DND-41 (cell line): ENCODE data around the gene TESMIN.

ENCODE experiments used
- ATAC-seq: fragments of 200-7000 bp; cut with Tn5 transposase; 3 replicates; pipeline ENCODE4 v1.9.1; 2021; ENCODE audit warnings: low read depth; ENCODE audit not compliant: insufficient read depth
- DNase-seq: peaks from one replicate; pipeline ENCODE4 v3.0.0-alpha.2; 2020
- H2AFZ ChIP-seq: 2 replicates; pipeline ENCODE4 v1.6.0; 2012; ENCODE audit warnings: low read depth, low read length
- H3K27ac ChIP-seq: 2 replicates; pipeline ENCODE4 v1.5.1; 2012; ENCODE audit warnings: low read length, inconsistent platforms
- H3K27me3 ChIP-seq: fragments of 200-600 bp; sonication (generic); 2 replicates; pipeline ENCODE4 v1.6.0; 2012; ENCODE audit warnings: low read length, mild to moderate bottlenecking, inconsistent platforms; ENCODE audit not compliant: insufficient read depth, poor library complexity
- H3K36me3 ChIP-seq: 2 replicates; pipeline ENCODE4 v1.5.1; 2012; ENCODE audit warnings: low read length, inconsistent platforms; ENCODE audit not compliant: insufficient read depth
- H3K4me1 ChIP-seq: 2 replicates; pipeline ENCODE4 v1.5.1; 2012; ENCODE audit warnings: mild to moderate bottlenecking, low read length; ENCODE audit not compliant: insufficient read depth
- H3K4me2 ChIP-seq: 2 replicates; pipeline ENCODE4 v1.6.0; 2012; ENCODE audit warnings: mild to moderate bottlenecking, moderate library complexity, low read length, inconsistent platforms; ENCODE audit not compliant: insufficient read depth
- H3K4me3 ChIP-seq, 2 experiments: fragments of 200-600 bp in 1 of 2; shearing (Covaris generic) in 1 of 2; 2 replicates each; pipeline ENCODE4 v1.5.1; 2012 to 2016; ENCODE audit warnings: inconsistent platforms in 2 of 2, low read length in 2 of 2, mild to moderate bottlenecking in 2 of 2, low read depth in 1 of 2, moderate library complexity in 1 of 2
- H3K79me2 ChIP-seq: 2 replicates; pipeline ENCODE4 v1.6.0; 2012; ENCODE audit warnings: low read length, inconsistent platforms; ENCODE audit not compliant: insufficient read depth
- H3K9ac ChIP-seq: 2 replicates; pipeline ENCODE4 v1.6.0; 2012; ENCODE audit warnings: low read depth, mild to moderate bottlenecking, inconsistent platforms, low read length, moderate library complexity
- H3K9me3 ChIP-seq: 2 replicates; pipeline ENCODE4 v1.5.1; 2012; ENCODE audit warnings: low read length, moderate library complexity, mild to moderate bottlenecking, inconsistent platforms; ENCODE audit not compliant: insufficient read depth, severe bottlenecking
- H4K20me1 ChIP-seq: 2 replicates; pipeline ENCODE4 v1.6.0; 2012; ENCODE audit warnings: low read length; ENCODE audit not compliant: insufficient read depth
- CTCF ChIP-seq: IDR thresholded peaks from 2 replicates; pipeline ENCODE4 v1.5.1; 2012; ENCODE audit warnings: borderline replicate concordance, low read length, moderate library complexity, mild to moderate bottlenecking; ENCODE audit not compliant: poor library complexity, severe bottlenecking; ENCODE audit errors: extremely low read depth
- EZH2 ChIP-seq: IDR thresholded peaks from 3 replicates; pipeline ENCODE4 v1.6.1; 2012; ENCODE audit warnings: borderline replicate concordance, low read depth, mild to moderate bottlenecking, moderate library complexity, low read length, inconsistent platforms; ENCODE audit not compliant: severe bottlenecking

The TESMIN gene

GRCh38 chr11:68684385-68685356 is 66.6 kb downstream of the TESMIN start, which contains the start of gene GAL:
Gene GAL (plus strand): TSS chr11:68684544. CDS start chr11:68684924, 380 bp downstream.
- Histone ChIP-seq H3K9me3 (no peaks in the 10 kb centered on the region), H3K27ac (no peak within 1 kb of the TSS), H3K4me1 (peaks cover 1% of the 10 kb centered on the region; the same call in 1 of the 2 replicates), H3K79me2 (no peaks in the 10 kb centered on the region), H3K4me3 (no peak within 1 kb of the TSS), H3K4me2 (no peak within 1 kb of the TSS), H3K36me3 (no peaks in the 10 kb centered on the region), H4K20me1 (peaks cover 9% of the 10 kb centered on the region; the same call in 1 of the 2 replicates), H2AFZ (no peak within 1 kb of the TSS), H3K9ac (no peak within 1 kb of the TSS), H3K27me3 (peaks cover 7% of the 10 kb centered on the region)
- no peak for ATAC-seq
- no peak for DNase-seq
- TF ChIP-seq EZH2: no peak

DNA sequence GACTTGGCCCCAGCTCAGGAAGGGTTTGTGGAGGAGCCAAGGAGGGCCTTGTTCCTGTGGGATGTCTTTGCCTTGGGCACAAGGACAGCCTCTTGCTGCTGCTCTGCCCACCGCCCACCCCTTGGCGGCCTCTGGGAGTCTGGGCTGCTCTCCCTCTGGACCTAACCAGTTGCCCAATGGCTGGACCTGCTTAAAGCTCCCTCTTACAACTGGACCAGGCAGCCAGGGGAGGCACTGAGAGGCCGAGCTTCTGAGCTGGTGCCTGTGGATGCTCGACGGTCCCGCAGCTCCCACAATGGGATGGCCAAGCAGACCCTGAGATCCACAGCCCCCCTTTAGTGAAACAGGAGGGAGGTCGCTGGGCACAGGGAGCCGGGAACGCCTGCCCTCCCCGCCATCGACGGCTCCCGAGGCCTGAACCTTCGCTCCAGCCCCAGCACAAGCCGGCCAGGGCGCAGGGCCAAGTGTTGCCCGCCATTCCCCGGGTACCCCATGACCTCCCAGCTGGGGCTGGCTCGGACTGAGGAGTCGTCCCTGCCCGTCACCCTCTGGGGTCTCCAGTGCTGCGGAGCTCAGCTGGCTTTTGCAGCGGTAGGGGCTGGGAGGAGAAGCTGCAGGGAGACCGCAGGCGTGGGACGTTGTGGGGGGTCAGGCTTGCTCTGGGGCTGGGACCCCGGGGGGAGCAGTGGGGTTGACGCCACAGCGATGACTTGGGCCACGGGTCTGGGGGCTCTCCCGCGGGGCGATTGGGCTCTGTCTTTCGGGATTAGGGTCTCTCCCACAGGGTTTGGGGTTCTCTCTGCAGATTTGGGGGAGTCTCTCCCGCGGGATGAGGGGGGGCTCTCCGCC is 67.6 kb downstream of the TESMIN start:
- no peak overlapping the region for H3K9ac ChIP-seq
- ATAC-seq (no peak), DNase-seq (no peak)
- TF ChIP-seq EZH2 (no peak), CTCF (no peak)
- no peak overlapping the region for H3K4me2 ChIP-seq
- H3K4me1 ChIP-seq: no peaks in the 10 kb centered on the region
- peaks cover 9% of the 10 kb centered on the region; the same call in 1 of the 2 replicates for H4K20me1 ChIP-seq
- H3K27me3 ChIP-seq: peaks cover 7% of the 10 kb centered on the region
- H2AFZ ChIP-seq: no peak overlapping the region
- no peaks in the 10 kb centered on the region for H3K9me3 ChIP-seq
- no peak overlapping the region for H3K27ac ChIP-seq
- H3K79me2 ChIP-seq: no peaks in the 10 kb centered on the region
- no peaks in the 10 kb centered on the region for H3K36me3 ChIP-seq
- no peak overlapping the region for H3K4me3 ChIP-seq

- Histone ChIP-seq H3K4me2 (no peak overlapping the region), H3K36me3 (no peaks in the 10 kb centered on the region), H2AFZ (no peak overlapping the region), H3K4me1 (no peaks in the 10 kb centered on the region), H3K9me3 (no peaks in the 10 kb centered on the region), H4K20me1 (peaks cover 9% of the 10 kb centered on the region; the same call in 1 of the 2 replicates), H3K4me3 (no peak overlapping the region), H3K9ac (no peak overlapping the region), H3K27ac (no peak overlapping the region), H3K27me3 (peaks cover 7% of the 10 kb centered on the region), H3K79me2 (no peaks in the 10 kb centered on the region)
- TF ChIP-seq EZH2 (no peak), CTCF (no peak)
- DNase-seq: no peak
- no peak for ATAC-seq
Observed at GRCh38 chr11:68683121-68683520, 68.2 kb downstream of the TESMIN start.
